K562 (cell line): ENCODE data around the gene S100P.

Experiments
- ETV1 ChIP-seq: fragments of 450-650 bp; conservative IDR thresholded peaks from 2 replicates; pipeline ENCODE4 v1.6.1; 2016; ENCODE audit warnings: missing genetic modification characterization, control low read depth, low read depth, missing compliant biosample characterization
- GTF2F1 ChIP-seq: IDR thresholded peaks from 2 replicates; pipeline ENCODE4 v1.6.1; 2011; ENCODE audit warnings: low read depth, low read length, improper control_type of control experiment
- KDM1A ChIP-seq, 2 experiments: fragments of 450-650 bp; IDR thresholded peaks; 2 replicates each; pipeline ENCODE4 v1.6.1; 2016; ENCODE audit warnings: mild to moderate bottlenecking in 2 of 2
- MTF1 ChIP-seq: fragments of 250-450 bp; sonication (Bioruptor Pico); IDR thresholded peaks from 2 replicates; pipeline ENCODE4 v1.9.0; 2021; ENCODE audit warnings: moderate library complexity, mild to moderate bottlenecking, inconsistent platforms, borderline replicate concordance
- PHF21A ChIP-seq: fragments of 450-650 bp; IDR thresholded peaks from 2 replicates; pipeline ENCODE4 v1.6.1; 2017; ENCODE audit warnings: low read depth, borderline replicate concordance
- PRDM10 ChIP-seq: fragments of 450-650 bp; IDR thresholded peaks from 2 replicates; pipeline ENCODE4 v1.6.1; 2018; ENCODE audit not compliant: partially characterized antibody
- ZSCAN32 ChIP-seq: fragments of 450-650 bp; formaldehyde crosslinking; IDR thresholded peaks from 2 replicates; pipeline ENCODE4 v1.4.0; 2020; ENCODE audit warnings: mild to moderate bottlenecking, moderate library complexity
- TF ChIP-seq, protein P1 (sequence below), 3 experiments: IDR thresholded peaks in 2 of 3; conservative IDR thresholded peaks in 1 of 3; 2 replicates each; pipeline ENCODE4 v1.5.1; 2011 to 2012; ENCODE audit warnings: low read length in 3 of 3, mild to moderate bottlenecking in 3 of 3, control low read depth in 2 of 3, improper control_type of control experiment in 1 of 3, inconsistent platforms in 1 of 3, low read depth in 1 of 3, mixed read lengths in 1 of 3, moderate library complexity in 1 of 3; ENCODE audit not compliant: insufficient read depth in 2 of 3

DNA sequence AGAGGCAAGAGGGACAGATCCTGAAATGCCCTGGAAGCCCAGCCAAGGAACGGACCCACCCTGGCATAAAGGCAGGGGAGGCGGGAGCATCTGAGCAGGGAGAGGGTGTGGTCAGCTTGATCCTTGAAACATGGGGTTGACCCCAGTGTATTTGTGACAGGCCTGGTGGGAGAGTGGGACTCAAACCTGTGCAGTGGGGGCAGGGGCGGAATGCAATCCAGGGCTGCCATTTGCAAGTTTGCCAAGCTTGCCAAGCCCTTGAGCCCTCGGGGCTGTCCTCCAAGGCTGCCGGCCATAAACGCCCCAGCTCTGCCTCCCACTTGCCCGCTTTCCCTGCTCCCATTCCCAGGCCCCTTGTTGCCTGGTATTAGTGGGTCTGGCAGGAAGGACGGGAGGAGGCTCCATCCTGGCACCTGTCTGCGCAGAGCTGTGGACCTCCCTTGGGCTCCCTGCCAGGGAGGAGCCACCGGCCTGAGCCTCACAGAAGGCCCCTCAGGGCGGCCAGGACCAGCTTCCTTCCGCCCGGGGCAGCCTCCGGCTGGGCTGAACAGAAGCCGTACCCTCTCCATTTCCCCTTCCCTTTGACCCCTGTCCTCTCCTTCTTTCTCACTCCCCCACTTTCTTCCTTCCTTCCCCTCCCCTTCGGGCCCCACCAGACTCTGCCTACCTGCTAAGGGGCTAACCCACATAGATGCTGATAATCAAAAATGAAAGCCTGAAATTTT is 661 bp downstream of the S100P start:
- TF ChIP-seq ZSCAN32 (CRISPR knock-in tag) (no peak), GTF2F1 (no peak), PHF21A (no peak), MTF1 (no peak), KDM1A (IDR thresholded peaks at IDR 0.05) (no peak), ETV1 (tag) (no peak), PRDM10 (no peak)
- TF ChIP-seq, protein P1, sequence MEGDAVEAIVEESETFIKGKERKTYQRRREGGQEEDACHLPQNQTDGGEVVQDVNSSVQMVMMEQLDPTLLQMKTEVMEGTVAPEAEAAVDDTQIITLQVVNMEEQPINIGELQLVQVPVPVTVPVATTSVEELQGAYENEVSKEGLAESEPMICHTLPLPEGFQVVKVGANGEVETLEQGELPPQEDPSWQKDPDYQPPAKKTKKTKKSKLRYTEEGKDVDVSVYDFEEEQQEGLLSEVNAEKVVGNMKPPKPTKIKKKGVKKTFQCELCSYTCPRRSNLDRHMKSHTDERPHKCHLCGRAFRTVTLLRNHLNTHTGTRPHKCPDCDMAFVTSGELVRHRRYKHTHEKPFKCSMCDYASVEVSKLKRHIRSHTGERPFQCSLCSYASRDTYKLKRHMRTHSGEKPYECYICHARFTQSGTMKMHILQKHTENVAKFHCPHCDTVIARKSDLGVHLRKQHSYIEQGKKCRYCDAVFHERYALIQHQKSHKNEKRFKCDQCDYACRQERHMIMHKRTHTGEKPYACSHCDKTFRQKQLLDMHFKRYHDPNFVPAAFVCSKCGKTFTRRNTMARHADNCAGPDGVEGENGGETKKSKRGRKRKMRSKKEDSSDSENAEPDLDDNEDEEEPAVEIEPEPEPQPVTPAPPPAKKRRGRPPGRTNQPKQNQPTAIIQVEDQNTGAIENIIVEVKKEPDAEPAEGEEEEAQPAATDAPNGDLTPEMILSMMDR (IDR thresholded peaks at IDR 0.05 in 2 of 3, conservative IDR thresholded peaks at IDR 0.05 in 1 of 3; ENCODE audit: insufficient read depth in 2 of 3, low read depth in 1 of 3, low read length in 3 of 3): no peak
